SK-N-SH (cell line): ENCODE results near the gene RBM47.

Experiments used
- CHD2 ChIP-seq: fragments of 150-350 bp; IDR thresholded peaks from 2 replicates; pipeline ENCODE4 v1.6.1; 2018; ENCODE audit warnings: low read length; ENCODE audit not compliant: partially characterized antibody
- CTCF ChIP-seq: fragments of 200-600 bp; sonication (generic); IDR thresholded peaks from 2 replicates; pipeline ENCODE4 v1.6.1; 2017; ENCODE audit warnings: antibody characterized with exemption, mild to moderate bottlenecking, moderate library complexity
- EP300 ChIP-seq, 2 experiments: IDR thresholded peaks; 2 replicates each; pipeline versions ENCODE4 v1.4.0 to v1.6.1; 2012; ENCODE audit warnings: borderline replicate concordance in 1 of 2, low read depth in 1 of 2, low read length in 1 of 2
- EZH2phosphoT487 ChIP-seq: fragments of 200-600 bp; sonication (generic); IDR thresholded peaks from 2 replicates; pipeline ENCODE4 v1.6.1; 2017; ENCODE audit warnings: low read depth, mixed run types, mild to moderate bottlenecking, antibody characterized with exemption, moderate library complexity, borderline replicate concordance
- FOSL2 ChIP-seq: IDR thresholded peaks from 2 replicates; pipeline ENCODE4 v1.4.0; 2012; ENCODE audit warnings: low read depth, mild to moderate bottlenecking, moderate library complexity, borderline replicate concordance
- FOXJ3 ChIP-seq: sonication (generic); formaldehyde crosslinking; IDR thresholded peaks from 2 replicates; pipeline ENCODE4 v1.5.1; 2020; ENCODE audit warnings: mild to moderate bottlenecking, missing genetic modification reagents
- POLR2AphosphoS5 ChIP-seq: IDR thresholded peaks from 2 replicates; pipeline ENCODE4 v1.6.1; 2012; ENCODE audit warnings: low read depth, low read length
- RCOR1 ChIP-seq: fragments of 150-350 bp; IDR thresholded peaks from 2 replicates; pipeline ENCODE4 v1.6.1; 2017; ENCODE audit warnings: antibody characterized with exemption, low read length
- USF2 ChIP-seq: fragments of 150-350 bp; IDR thresholded peaks from 2 replicates; pipeline ENCODE4 v1.6.1; 2017; ENCODE audit warnings: antibody characterized with exemption, low read length, low read depth, borderline replicate concordance
- YY1 ChIP-seq: IDR thresholded peaks from 2 replicates; pipeline ENCODE4 v1.4.0; 2012; ENCODE audit warnings: low read depth, mild to moderate bottlenecking

- no peak for TF ChIP-seq FOSL2
- TF ChIP-seq CHD2, result no peak
- TF ChIP-seq CTCF, result no peak
- TF ChIP-seq POLR2AphosphoS5, result no peak
- no peak for TF ChIP-seq YY1
- TF ChIP-seq EZH2phosphoT487, result no peak
- no peak for TF ChIP-seq USF2
- TF ChIP-seq FOXJ3 (CRISPR knock-in tag), result no peak
- no peak for TF ChIP-seq RCOR1
- no peak for TF ChIP-seq EP300 (IDR thresholded peaks at IDR 0.05; ENCODE audit: borderline replicate concordance in 1 of 2, low read depth in 1 of 2, low read length in 1 of 2)
Observed at GRCh38 chr4:40678421-40678820, 48.8 kb upstream of the RBM47 start.
